Right renal cortex interstitium (tissue), 3 donors: ENCODE data around the gene GRAMD4. TPM values are rescaled to one million over a fixed set of nuclear protein-coding genes. Genes with fewer than 3 reads are reported as not detected.
"Not testable (repeated sequence)": the region's sequence is repeated elsewhere in the genome, so short reads cannot be mapped to it uniquely, and the experiment has no call there.

ENCODE experiments used
- DNase-seq, 3 donors: peaks; one replicate each; pipeline ENCODE4 v3.0.0-alpha.2; 2013; ENCODE audit warnings: low read depth in 3 of 3, low spot score in 2 of 3
- polyA plus RNA-seq, 3 donors: library from polyadenylated mRNA; unstranded; fragments of 120-200 nt; gene quantifications; one replicate each; pipeline ENCODE4 v1.2.1, GENCODE V29; 2013; ENCODE audit not compliant: insufficient read length in 3 of 3

GRAMD4 gene
- polyA plus RNA-seq, 3 donors: 18.5 to 20.0 (median 19.0) TPM

GRCh38 chr22:46617986-46618647 lies 2.1 kb upstream of the GRAMD4 start:
- DNase-seq: no peak

GRCh38 chr22:46618667-46619066 lies 1.5 kb upstream of the GRAMD4 start:
- DNase-seq: no peak

GRCh38 chr22:46619240-46619829 lies 851 bp upstream of the GRAMD4 start:
- no peak for DNase-seq

GRCh38 chr22:46620588-46621242 lies 529 bp downstream of the GRAMD4 start:
- no peak for DNase-seq

- not testable (repeated sequence) for DNase-seq
Observed at GRCh38 chr22:46621243-46621930, 1.2 kb downstream of the GRAMD4 start.

GRCh38 chr22:46622081-46622521 lies 1.9 kb downstream of the GRAMD4 start:
- no peak for DNase-seq

GRCh38 chr22:46625113-46625842 lies 5.1 kb downstream of the GRAMD4 start:
- DNase-seq: no peak

- DNase-seq: no peak
Observed at GRCh38 chr22:46625843-46626349, 5.7 kb downstream of the GRAMD4 start.

- DNase-seq: no peak
Observed at GRCh38 chr22:46626356-46626755, 6.2 kb downstream of the GRAMD4 start.

- DNase-seq: no peak
Observed at GRCh38 chr22:46626911-46627805, 7.0 kb downstream of the GRAMD4 start.

- no peak for DNase-seq
Observed at GRCh38 chr22:46627806-46628482, 7.8 kb downstream of the GRAMD4 start.

GRCh38 chr22:46628756-46629155 lies 8.6 kb downstream of the GRAMD4 start:
- no peak for DNase-seq

GRCh38 chr22:46629291-46629690 lies 9.1 kb downstream of the GRAMD4 start:
- no peak for DNase-seq

- DNase-seq: no peak
Observed at GRCh38 chr22:46631113-46631512, 10.9 kb downstream of the GRAMD4 start.

GRCh38 chr22:46632646-46633249 lies 12.6 kb downstream of the GRAMD4 start:
- no peak for DNase-seq

GRCh38 chr22:46633334-46633890 lies 13.2 kb downstream of the GRAMD4 start:
- DNase-seq: no peak

GRCh38 chr22:46634011-46634699 lies 14.0 kb downstream of the GRAMD4 start:
- DNase-seq: no peak
